GM12878 (cell line): Measurements from ENCODE around the gene COPS7A.

Source experiments
- CTCF ChIP-seq, 3 experiments: IDR thresholded peaks in 2 of 3; conservative IDR thresholded peaks in 1 of 3; 2 replicates each; pipeline ENCODE4 v1.5.1; 2011; ENCODE audit warnings: low read depth in 3 of 3, low read length in 3 of 3, mild to moderate bottlenecking in 3 of 3, control low read depth in 2 of 3, moderate library complexity in 2 of 3, inconsistent platforms in 1 of 3, mixed read lengths in 1 of 3; ENCODE audit not compliant: control insufficient read depth in 2 of 3, insufficient read depth in 1 of 3; ENCODE audit errors: extremely low read depth in 1 of 3
- PAX5 ChIP-seq: IDR thresholded peaks from 2 replicates; pipeline ENCODE4 v1.6.1; 2011; ENCODE audit warnings: low read depth, low read length, borderline replicate concordance

DNA sequence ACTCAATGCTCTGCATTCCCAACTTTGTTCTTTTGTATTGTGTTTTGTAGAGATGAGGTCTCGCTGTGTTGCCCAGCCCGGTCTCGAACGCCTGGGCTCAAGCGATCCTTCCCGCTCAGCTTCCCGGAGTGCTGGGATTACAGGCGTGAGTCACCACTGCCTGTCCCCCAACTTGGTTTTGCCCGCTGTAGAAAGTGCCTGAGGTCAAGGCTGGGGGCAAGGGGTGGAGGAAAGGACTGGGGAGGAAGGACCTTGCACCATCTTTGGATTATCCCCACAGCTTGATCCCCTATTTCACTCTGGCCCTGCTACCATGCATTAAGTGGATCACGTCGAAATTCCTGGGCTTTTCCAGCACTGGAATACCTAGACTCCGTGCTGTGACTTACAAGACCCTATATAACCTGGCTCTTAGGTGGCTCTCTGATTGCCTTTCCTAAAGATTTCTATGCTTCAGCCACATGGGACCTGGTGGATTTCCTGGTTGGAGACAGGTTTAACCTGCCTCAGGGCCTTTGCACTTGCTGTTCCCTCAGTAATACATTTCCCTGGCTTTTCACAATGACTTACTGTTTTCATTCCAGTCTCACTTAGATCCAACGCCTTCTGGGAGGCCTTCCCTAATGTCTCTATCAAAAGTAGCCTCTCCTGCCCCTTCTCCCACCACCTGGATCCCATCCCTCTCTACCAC lies 22.6 kb upstream of the COPS7A start:
- TF ChIP-seq CTCF (IDR thresholded peaks at IDR 0.05 in 2 of 3, conservative IDR thresholded peaks at IDR 0.05 in 1 of 3; ENCODE audit: control insufficient read depth in 2 of 3, extremely low read depth in 1 of 3, insufficient read depth in 1 of 3, low read depth in 3 of 3, low read length in 3 of 3), result no peak
- no peak for TF ChIP-seq PAX5
